HG03103 (cell line): Measurements from ENCODE around the gene CEBPG.

Experiments used
- ATAC-seq: cut with Tn5 transposase; IDR thresholded peaks from one replicate; pipeline ENCODE4 v1.9.1; 2021; ENCODE audit warnings: low read depth; ENCODE audit not compliant: unreplicated experiment

CEBPG gene

DNA sequence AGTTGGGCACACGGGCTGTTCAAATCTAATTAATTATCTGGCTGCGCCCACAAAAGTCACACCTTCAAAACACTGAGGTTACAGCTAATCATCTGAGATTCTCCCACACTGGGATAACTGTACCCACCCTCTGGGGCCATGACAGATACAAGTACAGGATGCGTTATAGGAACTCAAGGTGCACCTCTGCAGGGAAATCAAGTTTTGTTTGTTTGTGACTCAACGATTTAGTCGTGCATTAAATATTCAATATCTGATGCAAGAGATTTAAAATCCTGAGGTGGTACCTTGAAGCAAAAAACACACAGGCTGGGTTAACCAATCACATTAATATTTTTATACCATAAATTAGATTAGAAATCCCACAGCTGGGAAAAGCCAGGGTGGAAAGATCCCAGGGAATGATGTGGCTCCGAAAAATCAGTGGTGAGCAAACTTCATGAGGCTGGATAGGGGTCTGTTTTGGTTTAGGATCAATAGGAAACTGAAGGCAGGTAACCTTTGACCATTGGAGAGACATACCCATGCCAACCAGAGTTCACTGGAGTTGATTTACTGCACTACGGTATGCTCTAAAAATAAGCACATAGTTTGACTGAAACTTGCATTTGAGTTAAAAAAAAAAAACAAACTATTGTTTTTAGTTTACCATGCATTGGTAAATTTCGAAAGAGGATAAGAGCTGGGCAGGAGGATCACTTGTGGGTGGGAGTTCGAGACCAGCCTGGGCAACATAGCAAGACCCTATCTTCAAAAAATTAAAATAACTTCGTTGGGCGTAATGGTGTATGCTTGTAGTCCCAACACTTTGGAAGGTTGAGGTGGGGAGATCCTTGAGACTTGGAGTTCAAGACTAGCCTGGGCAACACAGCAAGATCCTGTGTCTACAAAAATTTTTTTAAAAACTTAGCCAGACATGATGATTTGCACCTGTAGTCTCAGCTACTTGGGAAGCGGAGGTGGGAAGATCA is 23.9 kb upstream of the CEBPG start:
- ATAC-seq = no peak

DNA sequence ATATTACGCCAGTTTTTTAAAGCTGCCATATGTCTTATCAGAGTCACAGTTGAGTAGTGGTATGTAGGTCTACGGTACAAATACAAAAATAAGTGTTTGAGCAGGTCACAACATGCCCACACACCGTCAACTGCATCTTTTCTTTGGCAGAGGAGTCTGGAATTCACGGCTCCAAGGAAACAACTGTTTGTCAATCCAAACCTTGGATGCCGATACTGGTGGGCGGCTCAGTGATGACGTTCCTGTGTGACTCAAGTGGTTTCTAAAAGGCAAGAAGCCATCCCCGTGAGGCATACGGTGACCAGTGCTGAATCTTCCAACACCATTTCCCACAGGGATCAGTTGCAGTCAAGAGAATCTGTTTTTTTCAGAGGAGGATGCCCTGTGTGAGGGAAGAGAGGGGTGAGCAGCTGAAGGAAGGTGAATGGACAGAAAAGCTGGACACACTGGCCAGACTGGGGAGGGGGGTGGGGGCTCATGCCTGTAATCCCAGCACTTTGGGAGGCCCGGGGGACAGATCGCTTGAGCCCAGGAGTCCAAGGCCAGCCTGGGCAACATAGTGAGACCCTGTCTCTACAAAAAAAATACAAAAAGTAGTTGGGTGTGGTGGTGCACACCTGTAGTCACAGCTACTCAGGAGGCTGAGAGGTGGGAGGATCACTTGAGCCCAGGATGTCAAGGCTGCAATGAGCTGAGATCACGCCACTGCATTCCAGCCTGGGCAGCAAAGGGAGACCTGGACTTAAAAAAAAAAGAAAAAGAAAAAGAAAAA is 22.8 kb upstream of the CEBPG start:
- ATAC-seq = no peak

DNA sequence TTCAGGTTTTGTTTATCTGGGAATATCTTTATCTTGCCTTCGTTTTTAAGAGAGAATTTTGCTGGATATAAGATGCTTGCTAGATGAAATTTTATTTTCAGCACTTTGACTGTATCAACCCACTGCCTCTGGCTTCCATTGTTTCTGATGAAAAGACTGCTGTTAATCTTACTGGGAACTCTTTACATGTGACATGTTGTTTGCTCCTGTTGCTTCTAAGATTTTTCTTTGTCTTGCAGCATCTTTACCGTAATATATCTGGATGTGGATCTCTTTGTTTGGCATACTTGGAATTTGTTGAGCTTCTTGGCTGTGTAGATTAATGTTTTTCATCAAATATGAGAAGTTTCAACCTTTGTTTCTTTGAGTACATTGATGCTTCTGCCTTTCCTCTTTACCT is 18.0 kb upstream of the CEBPG start:
- ATAC-seq = no peak

DNA sequence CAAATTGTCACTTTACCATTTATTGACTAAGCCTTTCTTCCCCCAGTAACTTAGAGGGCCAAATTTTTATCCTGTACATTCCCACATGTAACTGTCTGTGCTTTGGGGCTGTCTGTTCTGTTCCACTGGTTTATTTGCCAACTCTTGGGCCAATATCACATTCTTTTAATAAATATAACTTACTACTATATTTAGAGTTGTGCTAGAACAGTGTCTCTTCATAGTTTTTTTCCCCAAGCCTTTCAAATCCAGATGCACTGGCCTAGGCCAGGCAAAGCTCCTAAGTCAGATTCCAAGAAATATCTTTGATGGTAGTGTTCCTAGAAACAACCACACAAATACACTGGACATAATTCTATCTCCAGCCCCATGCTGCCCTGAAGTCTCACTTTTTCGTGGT is 16.0 kb upstream of the CEBPG start:
- ATAC-seq = no peak

DNA sequence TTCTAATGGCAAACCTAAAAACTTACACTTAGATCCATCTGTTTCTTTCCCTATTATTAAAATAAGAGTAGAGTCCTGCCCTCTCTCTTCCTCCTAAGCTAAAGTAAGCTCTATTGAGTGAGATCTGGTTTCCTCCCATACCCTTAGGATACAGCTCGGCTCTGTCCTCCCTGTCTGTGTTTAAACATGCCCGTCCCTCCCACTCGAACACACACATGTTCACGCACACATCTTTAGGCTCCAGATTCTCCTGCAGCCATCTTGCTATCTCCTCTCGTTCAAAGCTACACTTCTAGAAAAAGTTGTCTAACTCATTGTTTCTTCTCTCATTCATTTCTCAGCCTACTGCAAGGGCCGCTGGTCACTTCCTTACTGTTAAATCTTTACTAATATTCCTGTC is 15.1 kb upstream of the CEBPG start:
- ATAC-seq = no peak

DNA sequence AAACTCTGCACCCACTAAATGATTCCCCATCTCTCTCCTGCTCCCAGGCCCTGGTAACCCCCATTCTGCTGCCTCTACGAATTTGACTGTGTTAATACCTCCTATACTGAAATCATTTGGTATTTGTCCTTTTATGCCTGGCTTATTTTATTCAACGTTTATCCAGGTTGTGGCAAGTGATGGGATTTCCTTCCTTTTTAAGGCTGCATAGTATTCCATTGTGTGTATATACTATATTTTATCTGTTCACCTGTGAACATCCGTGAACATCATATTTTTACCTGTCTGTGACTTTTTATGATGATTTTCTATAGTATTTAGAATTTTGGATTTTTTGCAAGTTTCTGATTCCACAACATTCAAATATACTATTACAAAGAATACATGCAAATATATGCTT is 13.9 kb upstream of the CEBPG start:
- ATAC-seq = no peak

DNA sequence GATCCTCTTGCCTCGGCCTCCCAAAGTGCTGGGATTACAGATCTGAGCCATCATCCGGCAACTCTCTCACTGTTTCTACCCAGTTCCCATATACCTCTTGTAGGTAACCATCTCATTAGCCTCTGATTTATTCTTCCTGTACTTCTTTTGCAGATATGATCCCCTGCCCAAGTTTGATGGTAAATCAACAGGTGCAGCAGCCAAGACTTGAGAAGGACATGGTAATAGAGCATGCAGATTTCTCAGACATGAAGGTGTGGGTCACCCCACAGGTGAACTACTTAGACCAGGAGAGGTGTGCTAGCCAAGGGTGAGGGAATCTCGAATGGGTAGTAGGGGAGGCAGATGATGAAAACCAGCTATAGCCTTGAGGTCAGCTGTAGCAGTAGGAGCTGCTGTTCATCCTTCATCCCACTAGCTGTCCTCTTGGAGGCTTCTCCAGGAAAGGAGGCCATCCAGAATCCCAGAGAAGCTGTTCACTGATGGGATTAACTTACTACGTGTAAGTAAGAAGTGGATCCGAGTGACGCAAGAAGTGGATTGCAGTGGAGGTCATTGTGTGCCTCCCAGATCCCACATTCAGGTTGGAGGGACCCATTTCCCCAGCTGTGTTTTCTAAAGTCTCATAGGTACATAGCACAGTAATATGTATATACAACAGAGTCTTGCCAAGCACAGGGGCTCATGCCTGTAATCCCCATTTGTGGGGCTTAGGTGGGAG is 10.8 kb upstream of the CEBPG start:
- ATAC-seq = no peak

DNA sequence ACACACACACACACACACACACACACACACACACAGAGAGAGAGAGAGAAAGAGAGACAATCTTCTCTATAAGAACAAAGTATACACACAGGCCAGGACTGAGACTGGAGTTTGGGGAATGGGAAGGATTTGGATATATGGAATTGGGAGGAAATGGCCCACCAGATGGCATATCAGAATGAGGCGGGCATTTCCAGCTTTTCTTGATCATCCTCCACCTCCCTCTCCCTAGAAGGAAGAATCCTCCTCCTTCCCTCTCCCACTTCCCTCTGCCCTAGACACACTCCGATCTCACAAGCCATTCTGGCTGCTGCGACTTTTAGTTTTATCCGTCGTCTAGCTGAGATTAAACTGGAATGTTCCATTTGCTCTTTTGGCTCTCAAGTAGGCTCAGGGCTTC is 10.0 kb upstream of the CEBPG start:
- no peak for ATAC-seq

DNA sequence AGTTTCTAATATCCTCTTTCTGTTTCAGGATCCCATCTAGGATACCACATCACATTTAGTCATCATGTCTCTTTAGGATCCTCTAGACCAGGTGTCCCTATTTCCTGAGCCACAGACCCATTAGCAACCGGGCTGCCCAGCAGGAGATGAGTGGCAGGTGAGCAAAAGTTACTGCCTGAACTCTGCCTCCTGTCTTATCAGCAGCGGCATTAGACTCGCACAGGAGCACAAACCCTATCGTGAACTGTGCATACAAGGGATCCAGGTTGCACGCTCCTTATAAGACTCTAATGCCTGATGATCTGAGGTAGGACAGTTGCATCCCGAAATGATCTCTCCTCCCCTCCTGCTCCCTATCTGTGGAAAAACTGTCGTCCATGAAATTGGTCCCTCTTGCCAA is 7.8 kb upstream of the CEBPG start:
- ATAC-seq = no peak

DNA sequence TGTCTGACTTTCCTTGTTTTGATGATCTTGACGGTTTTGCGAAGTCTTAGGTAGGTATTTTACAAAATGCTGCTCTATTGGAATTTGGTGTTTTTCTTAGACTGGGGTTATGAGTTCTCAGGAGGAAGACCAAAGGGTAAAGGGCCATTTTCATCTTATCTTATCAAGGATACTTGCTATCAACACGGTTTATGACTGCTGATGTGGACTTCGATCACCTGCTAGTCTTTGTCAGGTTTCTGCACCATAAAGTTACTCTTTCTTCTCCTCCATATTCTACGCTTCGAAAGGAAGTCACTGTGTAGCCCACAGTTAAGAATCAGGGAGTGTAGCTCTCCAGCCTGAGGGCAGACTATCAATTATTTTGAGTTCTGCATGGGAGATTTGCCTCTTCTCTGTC is 7.4 kb upstream of the CEBPG start:
- ATAC-seq = no peak

DNA sequence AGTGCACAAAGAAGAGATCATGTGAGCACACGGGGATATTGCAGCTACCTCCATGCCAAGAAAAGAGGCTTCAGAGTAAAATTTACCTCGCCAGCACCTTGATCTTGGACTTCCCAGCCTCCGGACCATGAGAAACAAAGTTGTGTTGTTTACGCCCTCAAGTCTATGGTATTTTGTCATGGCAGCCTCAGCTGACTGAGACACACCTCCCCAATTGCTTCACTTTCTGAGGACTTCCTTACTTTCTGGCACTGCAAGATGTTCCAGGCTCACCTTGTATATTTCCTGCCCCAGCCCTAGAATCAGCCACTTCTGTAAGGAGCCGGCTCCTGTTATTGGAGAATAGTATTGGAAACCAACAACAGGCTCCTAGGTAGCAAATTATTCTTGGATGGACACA is 6.6 kb upstream of the CEBPG start:
- ATAC-seq = no peak

DNA sequence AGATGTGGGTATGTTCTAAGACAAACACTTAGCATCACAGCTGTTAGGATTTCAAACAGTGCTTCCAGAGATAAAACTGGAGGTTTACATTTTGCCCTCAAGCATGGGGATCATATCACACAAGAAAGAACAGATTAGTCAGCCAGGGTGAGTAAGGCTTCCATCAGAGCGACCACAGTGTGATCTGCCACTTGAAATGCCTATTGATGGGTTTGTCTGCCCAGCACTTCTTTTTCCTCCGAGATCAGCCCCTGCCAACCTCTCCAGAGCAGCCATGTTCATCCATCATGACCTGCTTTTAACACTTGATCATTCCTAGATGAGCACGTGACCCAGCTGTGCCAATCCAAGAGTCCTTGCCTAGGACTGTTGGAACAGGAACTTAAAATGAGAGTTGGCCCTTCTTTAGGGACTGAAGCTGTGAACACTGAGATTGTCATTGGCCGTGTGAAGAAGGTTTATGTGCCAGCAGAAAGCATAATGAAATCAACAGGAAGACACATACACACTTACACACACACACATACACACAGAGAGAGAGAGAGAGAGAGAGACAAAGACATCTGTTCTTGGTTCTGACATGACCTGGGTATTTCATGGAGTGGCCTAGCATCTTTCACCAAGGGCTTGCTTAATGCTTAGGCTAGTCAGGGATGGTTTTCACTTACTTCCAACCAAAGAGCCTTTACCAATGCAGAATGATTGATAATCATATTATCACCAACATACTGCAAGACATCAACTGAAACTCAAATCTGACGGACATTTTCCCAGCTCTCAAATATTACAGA is 5.2 kb upstream of the CEBPG start:
- ATAC-seq = no peak

DNA sequence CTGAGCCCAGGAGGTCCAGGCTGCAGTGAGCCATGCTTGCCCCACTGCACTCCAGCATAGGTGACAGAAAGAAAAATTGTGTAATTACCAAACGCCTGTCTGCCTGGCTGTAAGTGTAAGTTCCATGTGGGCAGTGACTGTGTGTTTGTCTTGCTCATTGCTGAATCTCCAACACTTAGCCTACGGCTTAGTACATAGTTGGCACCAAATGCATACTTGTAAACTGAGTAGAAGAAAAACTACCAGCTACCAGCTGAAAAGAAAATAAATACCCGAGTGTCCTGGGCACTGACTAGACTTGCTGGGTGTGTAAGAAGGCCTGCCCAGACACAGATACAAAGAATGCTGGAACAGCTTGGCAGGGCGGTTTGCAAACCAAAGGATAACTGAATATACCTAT is 2.7 kb upstream of the CEBPG start:
- no peak for ATAC-seq

DNA sequence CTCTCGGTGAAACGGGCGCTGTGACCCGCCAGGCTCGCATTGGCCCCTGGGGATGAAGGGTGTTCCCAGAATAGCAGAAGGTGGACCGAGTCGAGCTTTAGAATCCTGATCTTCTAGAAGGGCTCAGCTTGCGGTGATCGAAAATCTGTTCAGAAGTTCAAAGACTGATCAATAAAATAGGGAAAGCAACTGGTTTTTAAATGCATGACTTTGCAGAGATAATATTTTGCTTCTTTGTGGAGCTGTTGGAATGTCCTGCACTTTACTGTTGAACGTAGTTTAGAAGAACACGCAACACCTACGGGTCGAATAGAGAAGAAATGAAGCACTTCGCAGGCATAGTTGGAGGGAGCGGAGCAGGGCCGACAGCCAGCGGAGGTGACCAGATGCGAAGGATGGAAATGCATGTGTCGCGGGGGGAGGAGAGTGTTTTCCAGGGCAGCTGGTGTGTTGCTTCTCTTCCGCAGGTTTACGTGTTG is 766 bp downstream of the CEBPG start:
- no peak for ATAC-seq

DNA sequence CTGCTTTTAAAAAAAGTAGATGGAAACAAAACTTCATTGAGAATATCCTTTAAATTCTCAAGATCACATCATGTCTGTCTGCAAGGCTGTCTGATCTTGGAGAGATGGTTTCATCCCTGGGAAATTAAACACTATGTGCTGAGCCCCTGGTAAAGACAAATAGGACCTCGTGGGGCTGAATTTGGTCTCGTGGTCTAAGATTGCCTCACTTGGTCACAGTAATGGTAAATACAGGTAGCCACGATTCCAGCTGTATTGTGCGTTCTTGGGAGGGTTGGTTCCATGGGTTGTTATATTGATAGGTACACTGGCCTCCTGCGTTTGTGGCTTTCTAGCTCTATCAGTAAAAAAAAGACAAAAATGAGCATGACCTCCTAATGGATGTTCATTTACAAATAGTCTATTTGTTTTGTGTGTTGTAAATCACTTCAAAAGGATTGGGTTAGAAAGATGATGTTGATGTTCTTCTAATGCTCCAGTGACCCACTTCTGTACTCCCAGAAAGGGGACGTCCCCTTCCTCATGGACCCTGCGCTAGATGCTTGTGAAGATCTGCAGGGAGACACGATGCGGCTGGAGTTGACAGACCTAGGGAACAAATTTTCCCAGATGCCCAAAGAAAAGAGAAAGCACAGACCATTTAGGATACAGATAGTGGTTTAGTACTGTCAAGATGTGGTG is 1.8 kb downstream of the CEBPG start:
- no peak for ATAC-seq

DNA sequence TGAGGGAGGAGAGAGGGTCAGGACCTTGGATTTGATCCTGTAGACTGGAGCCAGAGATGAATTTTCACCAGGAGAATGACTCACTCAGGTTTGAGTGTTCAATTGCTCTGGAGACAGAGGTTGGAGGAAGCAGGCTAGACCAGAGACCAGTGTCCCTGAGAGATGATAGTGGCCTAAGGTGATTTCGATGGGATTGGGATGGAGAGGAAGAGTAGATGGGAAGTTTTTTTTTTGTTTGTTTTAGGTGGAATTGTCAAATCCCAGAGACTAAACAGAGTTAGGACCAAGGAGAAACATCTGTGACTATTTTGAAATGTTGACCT is 2.3 kb downstream of the CEBPG start:
- no peak for ATAC-seq

DNA sequence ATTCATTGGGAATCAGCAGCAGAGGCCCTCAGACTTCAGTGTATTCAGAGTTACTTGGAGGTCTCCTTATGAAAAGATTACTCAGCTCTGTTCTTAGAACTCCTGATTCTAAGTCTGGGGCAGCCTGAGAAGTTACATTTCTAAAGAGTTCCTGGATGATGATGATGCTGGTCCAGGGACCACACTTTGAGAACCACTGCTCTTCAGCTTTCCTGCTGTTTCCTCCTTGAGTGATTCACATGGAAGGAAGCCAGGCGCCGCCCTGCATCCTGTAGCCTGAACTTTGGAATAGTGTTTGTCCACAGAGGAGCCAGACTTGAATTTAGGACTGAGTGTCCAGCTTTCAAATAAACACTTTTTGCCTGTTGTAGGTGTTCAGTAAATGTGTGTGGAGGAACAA is 2.9 kb downstream of the CEBPG start:
- ATAC-seq = no peak

DNA sequence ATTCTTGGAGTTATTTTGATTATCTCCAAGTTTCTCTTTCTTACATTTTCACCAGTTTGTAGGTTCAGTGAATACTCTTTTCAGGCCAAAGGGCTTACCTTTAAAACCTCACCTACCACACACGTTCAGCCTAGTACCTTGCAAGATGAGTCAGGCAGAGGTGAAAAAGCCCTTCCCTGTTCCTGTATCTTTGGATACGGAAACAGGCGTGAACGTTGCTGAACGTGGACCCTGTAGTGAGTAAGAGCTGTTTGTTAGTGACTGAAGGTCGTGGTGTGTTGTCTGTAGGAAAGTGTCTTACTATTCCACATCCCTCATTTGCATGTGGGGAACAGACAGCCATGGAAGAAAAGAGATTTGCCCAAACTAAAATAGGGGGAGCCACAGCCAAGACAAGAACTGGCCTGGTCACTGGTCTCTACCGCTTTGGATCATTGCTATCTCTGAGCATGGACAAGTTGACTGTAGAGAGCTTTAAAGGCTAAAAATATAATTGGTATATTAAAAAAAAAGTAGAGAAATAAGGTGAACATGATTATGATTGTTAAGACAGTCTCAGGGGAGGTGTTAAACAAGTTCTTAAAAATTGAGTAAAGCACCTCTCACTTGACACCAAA is 3.5 kb downstream of the CEBPG start:
- no peak for ATAC-seq
